ENCODE results near the gene RXFP3.

DNA sequence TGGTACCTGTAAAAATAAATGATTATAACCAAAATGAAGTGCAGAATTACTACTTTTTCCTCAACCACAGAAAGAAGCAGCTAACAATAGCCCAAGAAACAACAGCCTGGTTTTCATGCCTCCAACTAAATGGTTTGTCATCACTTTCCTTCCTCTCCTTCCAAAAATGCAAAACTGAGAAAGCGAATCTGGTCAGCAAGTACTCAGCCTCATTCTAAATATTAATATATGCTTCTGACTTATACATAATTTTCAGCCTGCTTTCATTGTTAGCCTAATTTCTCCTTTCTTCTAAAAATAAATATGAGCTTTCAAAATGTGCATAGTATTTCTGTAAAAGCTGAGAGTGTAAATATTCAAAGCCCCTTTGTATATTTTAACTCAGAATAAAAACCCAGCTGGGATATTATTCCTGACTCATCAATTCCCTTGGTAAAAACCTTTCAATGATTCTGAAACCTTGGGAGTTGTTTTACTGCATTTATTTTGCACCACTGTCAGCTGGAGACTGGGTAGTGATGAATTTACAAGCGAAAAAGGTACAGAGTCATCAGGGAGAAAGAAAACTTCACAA lies 21.5 kb downstream of the RXFP3 start:
- TF ChIP-seq EZH2 (optimal IDR thresholded peaks at IDR 0.05; ENCODE audit: low read depth, low read length), result no peak
- TF ChIP-seq, protein P1, sequence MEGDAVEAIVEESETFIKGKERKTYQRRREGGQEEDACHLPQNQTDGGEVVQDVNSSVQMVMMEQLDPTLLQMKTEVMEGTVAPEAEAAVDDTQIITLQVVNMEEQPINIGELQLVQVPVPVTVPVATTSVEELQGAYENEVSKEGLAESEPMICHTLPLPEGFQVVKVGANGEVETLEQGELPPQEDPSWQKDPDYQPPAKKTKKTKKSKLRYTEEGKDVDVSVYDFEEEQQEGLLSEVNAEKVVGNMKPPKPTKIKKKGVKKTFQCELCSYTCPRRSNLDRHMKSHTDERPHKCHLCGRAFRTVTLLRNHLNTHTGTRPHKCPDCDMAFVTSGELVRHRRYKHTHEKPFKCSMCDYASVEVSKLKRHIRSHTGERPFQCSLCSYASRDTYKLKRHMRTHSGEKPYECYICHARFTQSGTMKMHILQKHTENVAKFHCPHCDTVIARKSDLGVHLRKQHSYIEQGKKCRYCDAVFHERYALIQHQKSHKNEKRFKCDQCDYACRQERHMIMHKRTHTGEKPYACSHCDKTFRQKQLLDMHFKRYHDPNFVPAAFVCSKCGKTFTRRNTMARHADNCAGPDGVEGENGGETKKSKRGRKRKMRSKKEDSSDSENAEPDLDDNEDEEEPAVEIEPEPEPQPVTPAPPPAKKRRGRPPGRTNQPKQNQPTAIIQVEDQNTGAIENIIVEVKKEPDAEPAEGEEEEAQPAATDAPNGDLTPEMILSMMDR (IDR thresholded peaks at IDR 0.05; ENCODE audit: low read length), result no peak
